HG02759 (cell line): Measurements from ENCODE around the gene FRMD3.

Experiments
- ATAC-seq: cut with Tn5 transposase; IDR thresholded peaks from one replicate; pipeline ENCODE4 v1.9.1; 2021; ENCODE audit warnings: mild to moderate bottlenecking, moderate library complexity; ENCODE audit not compliant: unreplicated experiment

The FRMD3 gene

GRCh38 chr9:83440641-83441040, 97.6 kb downstream of the FRMD3 start:
- ATAC-seq = no peak

GRCh38 chr9:83435301-83435700, 102.9 kb downstream of the FRMD3 start:
- ATAC-seq = no peak

GRCh38 chr9:83434254-83434653, 103.9 kb downstream of the FRMD3 start:
- ATAC-seq = no peak

- no peak for ATAC-seq
Observed at GRCh38 chr9:83433846-83434245, 104.4 kb downstream of the FRMD3 start.

- ATAC-seq = no peak
Observed at GRCh38 chr9:83432877-83433550, 105.2 kb downstream of the FRMD3 start.

- no peak for ATAC-seq
Observed at GRCh38 chr9:83432104-83432627, 106.0 kb downstream of the FRMD3 start.

GRCh38 chr9:83431101-83432060, 106.8 kb downstream of the FRMD3 start:
- ATAC-seq = no peak

- no peak for ATAC-seq
Observed at GRCh38 chr9:83430681-83431080, 107.5 kb downstream of the FRMD3 start.

GRCh38 chr9:83429229-83429628, 109.0 kb downstream of the FRMD3 start:
- ATAC-seq = no peak

GRCh38 chr9:83425240-83425639, 113.0 kb downstream of the FRMD3 start:
- ATAC-seq = no peak

GRCh38 chr9:83424831-83425230, 113.4 kb downstream of the FRMD3 start:
- no peak for ATAC-seq

- no peak for ATAC-seq
Observed at GRCh38 chr9:83423815-83424707, 114.1 kb downstream of the FRMD3 start.

GRCh38 chr9:83422527-83422926, 115.7 kb downstream of the FRMD3 start:
- no peak for ATAC-seq

- ATAC-seq = no peak
Observed at GRCh38 chr9:83420486-83420885, 117.7 kb downstream of the FRMD3 start.

- no peak for ATAC-seq
Observed at GRCh38 chr9:83419961-83420360, 118.2 kb downstream of the FRMD3 start.

- no peak for ATAC-seq
Observed at GRCh38 chr9:83418283-83418682, 119.9 kb downstream of the FRMD3 start.

- no peak for ATAC-seq
Observed at GRCh38 chr9:83413367-83413766, 124.8 kb downstream of the FRMD3 start.

- no peak for ATAC-seq
Observed at GRCh38 chr9:83410701-83411100, 127.5 kb downstream of the FRMD3 start.

- ATAC-seq = no peak
Observed at GRCh38 chr9:83406921-83407320, 131.3 kb downstream of the FRMD3 start.

- no peak for ATAC-seq
Observed at GRCh38 chr9:83405759-83406158, 132.4 kb downstream of the FRMD3 start.
